Lower lobe of right lung (tissue), 2 donors: ENCODE measurements around the gene DDX42. TPM values are rescaled to one million over a fixed set of nuclear protein-coding genes. Genes with fewer than 3 reads are reported as not detected.

ENCODE experiments used
- ATAC-seq, 2 donors: fragments of 200-7000 bp; cut with Tn5 transposase; one replicate each; pipeline ENCODE4 v1.9.1; 2020 to 2022; ENCODE audit warnings: mild to moderate bottlenecking in 2 of 2, moderate library complexity in 2 of 2
- DNase-seq: peaks from one replicate; pipeline ENCODE4 v3.0.0-alpha.2; 2020
- H3K27ac ChIP-seq: fragments of 200-600 bp; one replicate; pipeline ENCODE4 v1.8.0; 2022
- H3K27me3 ChIP-seq: fragments of 200-600 bp; one replicate; pipeline ENCODE4 v1.8.0; 2022; ENCODE audit warnings: low read depth
- H3K36me3 ChIP-seq: fragments of 200-600 bp; one replicate; pipeline ENCODE4 v1.8.0; 2022; ENCODE audit warnings: mild to moderate bottlenecking
- H3K4me1 ChIP-seq: fragments of 200-600 bp; one replicate; pipeline ENCODE4 v1.8.0; 2022
- H3K4me3 ChIP-seq: fragments of 200-600 bp; one replicate; pipeline ENCODE4 v1.8.0; 2022; ENCODE audit warnings: mild to moderate bottlenecking
- H3K9me3 ChIP-seq: fragments of 200-600 bp; one replicate; pipeline ENCODE4 v1.8.0; 2022
- CTCF ChIP-seq: fragments of 200-600 bp; IDR thresholded peaks from one replicate; pipeline ENCODE4 v1.8.0; 2022; ENCODE audit warnings: antibody characterized with exemption, mild to moderate bottlenecking
- intact Hi-C: fragments of 100-400 bp; cut with DNase I; formaldehyde crosslinking; loops from one replicate; pipeline ENCODE4 v1.11.0; 2022
- total RNA-seq: library from RNA; stranded (reverse); fragmentation: NEBNext Ultra II Directional; extraction: Animal tissue kit (Norgen Biotek cat#: 25700); gene quantifications from one replicate; pipeline ENCODE4 v1.2.1, GENCODE V29; 2021
- donor health status: DM: no; HTN: yes; CAD: no; lungs with severe emphysema.

The DDX42 gene
- total RNA-seq, 1 donor from 2014 or later = 101 TPM

- Histone ChIP-seq H3K27ac (no peak overlapping the region), H3K4me3 (no peak overlapping the region), H3K27me3 (no peaks in the 10 kb centered on the region), H3K4me1 (peaks cover 12% of the 10 kb centered on the region), H3K9me3 (no peaks in the 10 kb centered on the region), H3K36me3 (peaks cover 84% of the 10 kb centered on the region)
- ATAC-seq = no peak
- DNase-seq = no peak
- no peak for TF ChIP-seq CTCF
- intact Hi-C loops = no loop called here
These were observed 48.6 kb downstream of the DDX42 start for GRCh38 chr17:63822537-63822936.

GRCh38 chr17:63823659-63824331 lies 49.8 kb downstream of the DDX42 start:
- intact Hi-C loops = no loop called here
- Histone ChIP-seq H3K4me1 (peaks cover 23% of the 10 kb centered on the region), H3K27me3 (no peaks in the 10 kb centered on the region), H3K9me3 (no peaks in the 10 kb centered on the region), H3K4me3 (no peak overlapping the region), H3K36me3 (peaks cover 72% of the 10 kb centered on the region), H3K27ac (no peak overlapping the region)
- DNase-seq (no peak), ATAC-seq (no peak)
- TF ChIP-seq CTCF = no peak

GRCh38 chr17:63824362-63824761 lies 50.4 kb downstream of the DDX42 start:
- Histone ChIP-seq H3K4me1 (peaks cover 28% of the 10 kb centered on the region), H3K4me3 (no peak overlapping the region), H3K36me3 (peaks cover 71% of the 10 kb centered on the region), H3K27ac (peak overlapping the region; percentile 11), H3K9me3 (no peaks in the 10 kb centered on the region), H3K27me3 (no peaks in the 10 kb centered on the region)
- DNase-seq (no peak), ATAC-seq (no peak)
- TF ChIP-seq CTCF = no peak
- intact Hi-C loops = no loop called here

GRCh38 chr17:63826468-63827001 lies 52.6 kb downstream of the DDX42 start:
- ATAC-seq (peak; percentile 1 to 3), DNase-seq (no peak)
- no peak for TF ChIP-seq CTCF
- peaks cover 71% of the 10 kb centered on the region for H3K36me3 ChIP-seq
- intact Hi-C loops = no loop called here
- peak overlapping the region; percentile 91 for H3K27ac ChIP-seq
- peak overlapping the region; percentile 90 for H3K4me3 ChIP-seq
- no peaks in the 10 kb centered on the region for H3K27me3 ChIP-seq
- no peaks in the 10 kb centered on the region for H3K9me3 ChIP-seq
- H3K4me1 ChIP-seq = peaks cover 32% of the 10 kb centered on the region

GRCh38 chr17:63827002-63827800 lies 53.2 kb downstream of the DDX42 start, which contains the start of the genes FTSJ3 and PSMC5:
Gene FTSJ3, minus strand, starts transcription at chr17:63827663. Its CDS starts 761 bp downstream, at chr17:63826902.
Gene PSMC5, plus strand, starts transcription at chr17:63827431. Its CDS starts 60 bp downstream, at chr17:63827491.
- H3K4me1 ChIP-seq = peaks cover 32% of the 10 kb centered on the region
- peak; percentile 66 for TF ChIP-seq CTCF
- DNase-seq = peak; percentile 97
- H3K27me3 ChIP-seq = no peaks in the 10 kb centered on the region
- H3K36me3 ChIP-seq = peaks cover 71% of the 10 kb centered on the region
- intact Hi-C loops = no loop called here
- no peaks in the 10 kb centered on the region for H3K9me3 ChIP-seq
- peak; percentile 96 to 98 for ATAC-seq
- H3K4me3 ChIP-seq = peak within 1 kb of the TSS; percentile 90
- H3K27ac ChIP-seq = peak within 1 kb of the TSS; percentile 91
